ENCODE measurements around the gene AADACL4.

AADACL4 gene

GRCh38 chr1:12600880-12601633, 42.8 kb upstream of the AADACL4 start:
- TF ChIP-seq EZH2phosphoT487 (IDR thresholded peaks at IDR 0.05; ENCODE audit: borderline replicate concordance, low read length) (no peak), CTCF (IDR thresholded peaks at IDR 0.05; ENCODE audit: low read depth, low read length, poor library complexity, severe bottlenecking) (peak; percentile 72)
- H3K79me2 ChIP-seq (ENCODE audit: control insufficient read depth, low read length), result no peaks in the 10 kb centered on the region
- no peaks in the 10 kb centered on the region for H4K20me1 ChIP-seq (ENCODE audit: control insufficient read depth, insufficient read depth, low read depth, low read length)
- no peak overlapping the region for H3K4me3 ChIP-seq (ENCODE audit: low read length)
- H3K4me2 ChIP-seq (ENCODE audit: low read length), result no peak overlapping the region
- no peaks in the 10 kb centered on the region for H3F3A ChIP-seq (ENCODE audit: control insufficient read depth, insufficient read depth)
- H3K9me2 ChIP-seq (replicated peaks; ENCODE audit: control insufficient read depth, low read length), result no peaks in the 10 kb centered on the region
- no peaks in the 10 kb centered on the region for H3K36me3 ChIP-seq (ENCODE audit: control insufficient read depth, low read length)
- no peaks in the 10 kb centered on the region for H3K27me3 ChIP-seq (ENCODE audit: control insufficient read depth, low read length)
- H3K4me1 ChIP-seq (ENCODE audit: control insufficient read depth, low read length), result no peaks in the 10 kb centered on the region
- H3K27ac ChIP-seq (ENCODE audit: low read depth, low read length), result no peak overlapping the region
- no peaks in the 10 kb centered on the region for H3K9me3 ChIP-seq (ENCODE audit: control insufficient read depth, insufficient read depth, low read length)

- H3K9me2 ChIP-seq (replicated peaks; ENCODE audit: control insufficient read depth, low read length), result no peaks in the 10 kb centered on the region
- H3K4me3 ChIP-seq (ENCODE audit: low read length), result no peak overlapping the region
- H3F3A ChIP-seq (ENCODE audit: control insufficient read depth, insufficient read depth), result no peaks in the 10 kb centered on the region
- no peak overlapping the region for H3K27ac ChIP-seq (ENCODE audit: low read depth, low read length)
- H3K9me3 ChIP-seq (ENCODE audit: control insufficient read depth, insufficient read depth, low read length), result no peaks in the 10 kb centered on the region
- no peaks in the 10 kb centered on the region for H3K36me3 ChIP-seq (ENCODE audit: control insufficient read depth, low read length)
- H3K4me2 ChIP-seq (ENCODE audit: low read length), result no peak overlapping the region
- H3K27me3 ChIP-seq (ENCODE audit: control insufficient read depth, low read length), result no peaks in the 10 kb centered on the region
- H3K4me1 ChIP-seq (ENCODE audit: control insufficient read depth, low read length), result no peaks in the 10 kb centered on the region
- no peaks in the 10 kb centered on the region for H4K20me1 ChIP-seq (ENCODE audit: control insufficient read depth, insufficient read depth, low read depth, low read length)
- TF ChIP-seq CTCF (IDR thresholded peaks at IDR 0.05; ENCODE audit: low read depth, low read length, poor library complexity, severe bottlenecking) (no peak), EZH2phosphoT487 (IDR thresholded peaks at IDR 0.05; ENCODE audit: borderline replicate concordance, low read length) (no peak)
- no peaks in the 10 kb centered on the region for H3K79me2 ChIP-seq (ENCODE audit: control insufficient read depth, low read length)
These were observed 41.9 kb upstream of the AADACL4 start for GRCh38 chr1:12601700-12602658.

- TF ChIP-seq CTCF (IDR thresholded peaks at IDR 0.05; ENCODE audit: low read depth, low read length, poor library complexity, severe bottlenecking) (no peak), EZH2phosphoT487 (IDR thresholded peaks at IDR 0.05; ENCODE audit: borderline replicate concordance, low read length) (no peak)
- no peak overlapping the region for H3K4me3 ChIP-seq (ENCODE audit: low read length)
- no peak overlapping the region for H3K27ac ChIP-seq (ENCODE audit: low read depth, low read length)
- no peak overlapping the region for H3K4me2 ChIP-seq (ENCODE audit: low read length)
- H3K79me2 ChIP-seq (ENCODE audit: control insufficient read depth, low read length), result no peaks in the 10 kb centered on the region
- H3F3A ChIP-seq (ENCODE audit: control insufficient read depth, insufficient read depth), result no peaks in the 10 kb centered on the region
- H4K20me1 ChIP-seq (ENCODE audit: control insufficient read depth, insufficient read depth, low read depth, low read length), result no peaks in the 10 kb centered on the region
- no peaks in the 10 kb centered on the region for H3K27me3 ChIP-seq (ENCODE audit: control insufficient read depth, low read length)
- H3K9me2 ChIP-seq (replicated peaks; ENCODE audit: control insufficient read depth, low read length), result no peaks in the 10 kb centered on the region
- H3K4me1 ChIP-seq (ENCODE audit: control insufficient read depth, low read length), result no peaks in the 10 kb centered on the region
- H3K9me3 ChIP-seq (ENCODE audit: control insufficient read depth, insufficient read depth, low read length), result no peaks in the 10 kb centered on the region
- no peaks in the 10 kb centered on the region for H3K36me3 ChIP-seq (ENCODE audit: control insufficient read depth, low read length)
These were observed 41.2 kb upstream of the AADACL4 start for GRCh38 chr1:12602659-12603024.
